ENCODE results near the gene ZNF107.

The ZNF107 gene

DNA sequence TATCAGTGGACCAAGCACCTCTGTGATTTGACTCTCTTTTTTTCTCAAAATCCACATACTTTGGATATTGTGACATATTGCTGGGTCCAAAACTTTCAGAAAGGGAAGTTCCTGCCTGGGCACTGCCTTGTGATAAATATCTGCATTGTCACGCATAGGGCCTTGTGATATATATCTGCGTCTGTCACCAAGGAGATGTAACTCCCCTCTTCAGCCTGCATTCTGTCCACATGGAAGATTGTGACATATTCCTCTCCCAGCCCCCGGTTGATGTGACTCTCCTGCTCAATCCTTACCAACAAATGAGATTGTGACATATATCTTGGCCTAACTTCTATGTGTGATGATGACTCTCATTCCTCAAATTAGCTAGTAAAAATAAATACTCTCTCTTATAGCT is 25.4 kb upstream of the ZNF107 start:
- TF ChIP-seq, protein P1, sequence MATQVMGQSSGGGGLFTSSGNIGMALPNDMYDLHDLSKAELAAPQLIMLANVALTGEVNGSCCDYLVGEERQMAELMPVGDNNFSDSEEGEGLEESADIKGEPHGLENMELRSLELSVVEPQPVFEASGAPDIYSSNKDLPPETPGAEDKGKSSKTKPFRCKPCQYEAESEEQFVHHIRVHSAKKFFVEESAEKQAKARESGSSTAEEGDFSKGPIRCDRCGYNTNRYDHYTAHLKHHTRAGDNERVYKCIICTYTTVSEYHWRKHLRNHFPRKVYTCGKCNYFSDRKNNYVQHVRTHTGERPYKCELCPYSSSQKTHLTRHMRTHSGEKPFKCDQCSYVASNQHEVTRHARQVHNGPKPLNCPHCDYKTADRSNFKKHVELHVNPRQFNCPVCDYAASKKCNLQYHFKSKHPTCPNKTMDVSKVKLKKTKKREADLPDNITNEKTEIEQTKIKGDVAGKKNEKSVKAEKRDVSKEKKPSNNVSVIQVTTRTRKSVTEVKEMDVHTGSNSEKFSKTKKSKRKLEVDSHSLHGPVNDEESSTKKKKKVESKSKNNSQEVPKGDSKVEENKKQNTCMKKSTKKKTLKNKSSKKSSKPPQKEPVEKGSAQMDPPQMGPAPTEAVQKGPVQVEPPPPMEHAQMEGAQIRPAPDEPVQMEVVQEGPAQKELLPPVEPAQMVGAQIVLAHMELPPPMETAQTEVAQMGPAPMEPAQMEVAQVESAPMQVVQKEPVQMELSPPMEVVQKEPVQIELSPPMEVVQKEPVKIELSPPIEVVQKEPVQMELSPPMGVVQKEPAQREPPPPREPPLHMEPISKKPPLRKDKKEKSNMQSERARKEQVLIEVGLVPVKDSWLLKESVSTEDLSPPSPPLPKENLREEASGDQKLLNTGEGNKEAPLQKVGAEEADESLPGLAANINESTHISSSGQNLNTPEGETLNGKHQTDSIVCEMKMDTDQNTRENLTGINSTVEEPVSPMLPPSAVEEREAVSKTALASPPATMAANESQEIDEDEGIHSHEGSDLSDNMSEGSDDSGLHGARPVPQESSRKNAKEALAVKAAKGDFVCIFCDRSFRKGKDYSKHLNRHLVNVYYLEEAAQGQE (IDR thresholded peaks at IDR 0.05; ENCODE audit: insufficient read depth in 1 of 2, low read depth in 2 of 2, low read length in 2 of 2): no peak
- TF ChIP-seq POLR2AphosphoS5 (IDR thresholded peaks at IDR 0.05; ENCODE audit: low read depth, low read length): no peak
- TF ChIP-seq FOXP2 (optimal IDR thresholded peaks at IDR 0.05; ENCODE audit: borderline replicate concordance, extremely low read depth, extremely low read length, insufficient read depth): no peak
- TF ChIP-seq SIN3A (IDR thresholded peaks at IDR 0.05; ENCODE audit: borderline replicate concordance, insufficient read depth, low read length): no peak
- no peak for TF ChIP-seq TAF1 (IDR thresholded peaks at IDR 0.05; ENCODE audit: borderline replicate concordance, insufficient read depth, low read length)

DNA sequence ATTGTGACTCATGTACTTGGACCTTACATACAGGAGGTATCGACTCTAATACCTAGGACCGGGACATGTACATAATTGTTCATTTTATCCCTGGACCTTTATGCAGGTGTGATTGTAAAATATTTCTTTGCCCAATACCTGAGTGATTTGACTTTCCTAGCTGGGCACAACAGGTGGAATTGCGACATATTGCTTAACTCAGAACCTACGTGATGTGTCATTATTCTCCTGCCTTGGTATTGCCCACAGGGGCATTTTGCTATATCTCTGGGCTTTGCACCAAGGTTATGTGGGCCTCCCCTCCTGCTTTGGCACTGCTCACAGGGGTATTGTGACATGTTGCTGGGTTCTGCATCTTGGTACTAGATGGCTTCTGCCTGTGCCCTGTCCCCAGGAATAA is 23.9 kb upstream of the ZNF107 start:
- TF ChIP-seq TAF1 (IDR thresholded peaks at IDR 0.05; ENCODE audit: borderline replicate concordance, insufficient read depth, low read length) (no peak), POLR2AphosphoS5 (IDR thresholded peaks at IDR 0.05; ENCODE audit: low read depth, low read length) (no peak), FOXP2 (optimal IDR thresholded peaks at IDR 0.05; ENCODE audit: borderline replicate concordance, extremely low read depth, extremely low read length, insufficient read depth) (no peak), SIN3A (IDR thresholded peaks at IDR 0.05; ENCODE audit: borderline replicate concordance, insufficient read depth, low read length) (no peak)
- TF ChIP-seq, protein P1 (IDR thresholded peaks at IDR 0.05; ENCODE audit: insufficient read depth in 1 of 2, low read depth in 2 of 2, low read length in 2 of 2): no peak

DNA sequence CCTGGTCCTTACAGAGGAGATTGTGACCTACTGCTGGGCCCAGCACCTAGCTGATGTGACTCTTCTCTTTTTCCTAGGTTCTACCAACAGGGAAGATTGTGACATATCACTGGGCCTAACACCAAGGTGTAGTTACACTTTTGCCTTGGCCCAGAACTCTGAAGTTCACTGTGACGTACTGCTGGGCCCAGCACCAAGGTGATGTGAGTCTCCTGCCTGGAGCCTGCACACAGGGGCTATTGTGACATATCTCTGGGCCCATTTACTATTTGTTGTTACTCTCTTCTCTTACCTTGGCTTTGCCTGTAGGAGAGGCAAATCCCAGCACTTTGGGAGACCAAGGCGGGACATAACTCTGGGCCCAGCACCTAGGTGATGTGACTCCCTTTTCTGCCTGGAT is 23.1 kb upstream of the ZNF107 start:
- TF ChIP-seq SIN3A (IDR thresholded peaks at IDR 0.05; ENCODE audit: borderline replicate concordance, insufficient read depth, low read length): no peak
- TF ChIP-seq, protein P1 (IDR thresholded peaks at IDR 0.05; ENCODE audit: insufficient read depth in 1 of 2, low read depth in 2 of 2, low read length in 2 of 2): no peak
- no peak for TF ChIP-seq FOXP2 (optimal IDR thresholded peaks at IDR 0.05; ENCODE audit: borderline replicate concordance, extremely low read depth, extremely low read length, insufficient read depth)
- TF ChIP-seq POLR2AphosphoS5 (IDR thresholded peaks at IDR 0.05; ENCODE audit: low read depth, low read length): no peak

DNA sequence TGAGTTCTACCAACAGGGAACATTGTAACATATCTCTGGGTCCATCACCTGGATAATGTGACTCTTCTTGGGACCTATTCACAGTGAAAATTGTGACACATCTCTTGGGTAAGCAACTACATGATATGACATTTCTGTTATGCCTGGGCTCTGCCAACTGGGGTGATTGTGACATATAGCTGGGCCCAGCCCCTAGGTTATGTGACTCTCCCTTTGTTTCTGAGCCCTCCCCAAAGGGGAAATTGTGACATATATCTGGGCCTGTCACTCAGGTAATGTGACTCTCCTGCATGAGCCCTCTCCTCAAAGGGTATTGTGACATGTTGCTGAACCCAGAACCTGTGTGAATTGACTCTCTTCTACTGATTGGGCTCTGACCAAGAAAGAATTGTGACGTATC is 22.4 kb upstream of the ZNF107 start:
- no peak for TF ChIP-seq SIN3A (IDR thresholded peaks at IDR 0.05; ENCODE audit: borderline replicate concordance, insufficient read depth, low read length)
- TF ChIP-seq, protein P1 (IDR thresholded peaks at IDR 0.05; ENCODE audit: insufficient read depth in 1 of 2, low read depth in 2 of 2, low read length in 2 of 2): no peak

DNA sequence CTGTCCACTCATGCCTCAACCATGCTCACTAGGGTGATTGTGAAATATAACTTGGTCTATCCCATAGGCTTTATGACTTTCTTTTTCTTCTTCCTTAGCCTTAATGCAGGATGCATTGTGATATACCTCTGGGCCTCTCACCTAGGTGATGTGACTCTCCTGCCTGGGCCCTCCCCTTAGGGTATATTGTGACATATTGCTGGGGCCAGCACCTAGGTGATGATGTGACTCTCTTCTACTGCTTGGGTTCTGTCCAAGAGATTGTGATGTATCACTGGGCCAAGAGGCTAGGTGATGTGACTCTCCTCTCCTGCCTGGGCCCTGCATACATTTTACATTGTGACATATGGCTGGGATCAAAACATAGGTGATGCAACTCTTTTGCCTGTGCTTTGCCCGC is 14.7 kb upstream of the ZNF107 start:
- TF ChIP-seq SIN3A (IDR thresholded peaks at IDR 0.05; ENCODE audit: borderline replicate concordance, insufficient read depth, low read length) (no peak), POLR2AphosphoS5 (IDR thresholded peaks at IDR 0.05; ENCODE audit: low read depth, low read length) (no peak), FOXP2 (optimal IDR thresholded peaks at IDR 0.05; ENCODE audit: borderline replicate concordance, extremely low read depth, extremely low read length, insufficient read depth) (no peak), TAF1 (IDR thresholded peaks at IDR 0.05; ENCODE audit: borderline replicate concordance, insufficient read depth, low read length) (no peak)
- TF ChIP-seq, protein P1 (IDR thresholded peaks at IDR 0.05; ENCODE audit: insufficient read depth in 1 of 2, low read depth in 2 of 2, low read length in 2 of 2): no peak

Data from PFSK-1 (cell line).